ENCODE measurements around the gene TXNDC15.

Gene TXNDC15

GRCh38 chr5:134920848-134921575, 46.8 kb downstream of the TXNDC15 start:
- no peak for DNase-seq (ENCODE audit: low read depth)

- no peak for DNase-seq (ENCODE audit: low read depth)
These were observed 58.3 kb downstream of the TXNDC15 start for GRCh38 chr5:134932508-134932907.

- DNase-seq (ENCODE audit: low read depth) = no peak
These were observed 60.0 kb downstream of the TXNDC15 start for GRCh38 chr5:134934202-134934601.

GRCh38 chr5:134935711-134936602, 61.8 kb downstream of the TXNDC15 start:
- DNase-seq (ENCODE audit: low read depth) = no peak

- DNase-seq (ENCODE audit: low read depth) = no peak
These were observed 63.4 kb downstream of the TXNDC15 start for GRCh38 chr5:134937526-134937925.

GRCh38 chr5:134938030-134938429, 63.9 kb downstream of the TXNDC15 start:
- DNase-seq (ENCODE audit: low read depth) = no peak

GRCh38 chr5:134939500-134939899, 65.3 kb downstream of the TXNDC15 start:
- DNase-seq (ENCODE audit: low read depth) = no peak

GRCh38 chr5:134943547-134943946, 69.4 kb downstream of the TXNDC15 start:
- DNase-seq (ENCODE audit: low read depth) = no peak

- no peak for DNase-seq (ENCODE audit: low read depth)
These were observed 70.5 kb downstream of the TXNDC15 start for GRCh38 chr5:134944630-134945029.

- DNase-seq (ENCODE audit: low read depth) = no peak
These were observed 70.9 kb downstream of the TXNDC15 start for GRCh38 chr5:134945041-134945440.

- DNase-seq (ENCODE audit: low read depth) = no peak
These were observed 74.7 kb downstream of the TXNDC15 start for GRCh38 chr5:134948911-134949310.

GRCh38 chr5:134949316-134949715, 75.1 kb downstream of the TXNDC15 start:
- DNase-seq (ENCODE audit: low read depth) = no peak

Measured in activated gamma-delta T cell treated with anti-CD3 and anti-CD28 coated beads, Interleukin-2, amount 50 U/mL, for 16 hours (primary cell).